Aorta (tissue), 5 donors: Measurements from ENCODE around the gene UNC13C. TPM values are rescaled to one million over a fixed set of nuclear protein-coding genes. Genes with fewer than 3 reads are reported as not detected.
A peak's percentile ranks its signal among the peaks of the same experiment; 100 is the strongest.

Experiments used
- ATAC-seq: fragments of 200-7000 bp; cut with Tn5 transposase; one replicate; pipeline ENCODE4 v1.9.1; 2022; ENCODE audit warnings: moderate library complexity; ENCODE audit not compliant: low FRiP score
- DNase-seq, 2 donors: peaks; one replicate each; pipeline ENCODE4 v3.0.0-alpha.2; 2020
- H3K27ac ChIP-seq, 2 donors: one replicate each; pipeline ENCODE4 v1.5.1; 2013; ENCODE audit warnings: low read length in 2 of 2, mild to moderate bottlenecking in 2 of 2, moderate library complexity in 2 of 2, control low read depth in 1 of 2, inconsistent platforms in 1 of 2, low read depth in 1 of 2
- H3K27me3 ChIP-seq, 2 donors: one replicate each; pipeline ENCODE4 v1.6.1; 2013; ENCODE audit warnings: control low read depth in 1 of 2, low read length in 1 of 2, mild to moderate bottlenecking in 1 of 2, moderate library complexity in 1 of 2; ENCODE audit not compliant: insufficient read depth in 2 of 2, control insufficient read depth in 1 of 2
- H3K36me3 ChIP-seq, 2 donors: one replicate each; pipeline ENCODE4 v1.6.1; 2013; ENCODE audit warnings: control low read depth in 1 of 2, low read length in 1 of 2, mild to moderate bottlenecking in 1 of 2; ENCODE audit not compliant: insufficient read depth in 2 of 2, control insufficient read depth in 1 of 2
- H3K4me1 ChIP-seq, 2 donors: one replicate each; pipeline ENCODE4 v1.6.1; 2013; ENCODE audit warnings: low read length in 2 of 2, control low read depth in 1 of 2, mild to moderate bottlenecking in 1 of 2, moderate library complexity in 1 of 2; ENCODE audit not compliant: insufficient read depth in 2 of 2, control insufficient read depth in 1 of 2
- H3K4me3 ChIP-seq, 2 donors: one replicate each; pipeline ENCODE4 v1.5.1; 2013; ENCODE audit warnings: low read length in 2 of 2, control low read depth in 1 of 2, mild to moderate bottlenecking in 1 of 2
- H3K9me3 ChIP-seq: one replicate; pipeline ENCODE4 v1.6.1; 2013; ENCODE audit warnings: mild to moderate bottlenecking, low read length; ENCODE audit not compliant: control insufficient read depth
- WGBS, 2 donors: extraction: QIAGEN DNeasy Blood & Tissue Kit; methylation state at CpG; one replicate each; pipeline ENCODE4 v1.1.7; 2013; 5-methylcytosine and 5-hydroxymethylcytosine counted together
- intact Hi-C, 2 donors: fragments of 100-400 bp; cut with DNase I; formaldehyde crosslinking; loops; one replicate each; pipeline versions ENCODE4 v1.14.2 to v1.15.0; 2022
- polyA plus RNA-seq, 2 donors: library from polyadenylated mRNA; stranded (reverse); fragments of 200-250 nt; gene quantifications; one replicate each; pipeline ENCODE4 v1.2.3, GENCODE V29; 2013
- total RNA-seq, 2 donors: library from RNA; stranded (reverse); fragmentation: NEBNext Ultra II Directional; extraction: Animal tissue kit (Norgen Biotek cat#: 25700); gene quantifications; one replicate each; pipeline ENCODE4 v1.2.1, GENCODE V29; 2021
- donor health status: healthy with polysubstance abuse.
- donor health status: Bipolar disorder and iron deficiency.
- donor health status: DM: no; HTN: no; CAD: no.
- donor health status: DM: no; HTN: no; CAD: no.
- donor health status: DM: yes; HTN: yes; CAD: no.

The UNC13C gene
- total and polyA plus RNA-seq, 4 donors = under 0.01 to 2.8 (median 1.1) TPM

- 63 to 66% methylated on average over 3 of the region's 3 CpGs for WGBS, 2 donors
- H3K4me3 ChIP-seq = no peak overlapping the region
- DNase-seq (no peak), ATAC-seq (no peak)
- H3K27me3 ChIP-seq = no peaks in the 10 kb centered on the region
- H3K9me3 ChIP-seq = no peaks in the 10 kb centered on the region
- no peak overlapping the region for H3K27ac ChIP-seq
- H3K4me1 ChIP-seq = peaks cover 0 to 3% of the 10 kb centered on the region in 2 donors
- no peaks in the 10 kb centered on the region for H3K36me3 ChIP-seq
- intact Hi-C loops = no loop called here
Observed at GRCh38 chr15:54273928-54274327, 295.7 kb downstream of the UNC13C start.

GRCh38 chr15:54277834-54278233 is 299.6 kb downstream of the UNC13C start:
- intact Hi-C loops = no loop called here

GRCh38 chr15:54280726-54281125 is 302.5 kb downstream of the UNC13C start:
- DNase-seq (no peak), ATAC-seq (no peak)
- no peak overlapping the region for H3K4me3 ChIP-seq
- H3K36me3 ChIP-seq = no peaks in the 10 kb centered on the region
- H3K9me3 ChIP-seq = no peaks in the 10 kb centered on the region
- no peak overlapping the region for H3K27ac ChIP-seq
- H3K4me1 ChIP-seq = peaks cover 0 to 4% of the 10 kb centered on the region in 2 donors
- 96 to 97% methylated on average over 7 of the region's 7 CpGs for whole genome bisulfite sequencing, 2 donors
- no peaks in the 10 kb centered on the region for H3K27me3 ChIP-seq
- intact Hi-C loops = no loop called here

More at GRCh38 chr15:54277834-54278233, 299.6 kb downstream of the UNC13C start:
- ATAC-seq (peak; percentile 72), DNase-seq (no peak)
- Histone ChIP-seq H3K36me3 (no peaks in the 10 kb centered on the region), H3K27ac (peak overlapping the region in 1 of 2 donors; percentile 67), H3K4me1 (peaks cover 0 to 4% of the 10 kb centered on the region in 2 donors), H3K4me3 (no peak overlapping the region), H3K9me3 (no peaks in the 10 kb centered on the region), H3K27me3 (no peaks in the 10 kb centered on the region)
- 12% methylated on average over 4 of the region's 4 CpGs for WGBS, 2 donors

DNA sequence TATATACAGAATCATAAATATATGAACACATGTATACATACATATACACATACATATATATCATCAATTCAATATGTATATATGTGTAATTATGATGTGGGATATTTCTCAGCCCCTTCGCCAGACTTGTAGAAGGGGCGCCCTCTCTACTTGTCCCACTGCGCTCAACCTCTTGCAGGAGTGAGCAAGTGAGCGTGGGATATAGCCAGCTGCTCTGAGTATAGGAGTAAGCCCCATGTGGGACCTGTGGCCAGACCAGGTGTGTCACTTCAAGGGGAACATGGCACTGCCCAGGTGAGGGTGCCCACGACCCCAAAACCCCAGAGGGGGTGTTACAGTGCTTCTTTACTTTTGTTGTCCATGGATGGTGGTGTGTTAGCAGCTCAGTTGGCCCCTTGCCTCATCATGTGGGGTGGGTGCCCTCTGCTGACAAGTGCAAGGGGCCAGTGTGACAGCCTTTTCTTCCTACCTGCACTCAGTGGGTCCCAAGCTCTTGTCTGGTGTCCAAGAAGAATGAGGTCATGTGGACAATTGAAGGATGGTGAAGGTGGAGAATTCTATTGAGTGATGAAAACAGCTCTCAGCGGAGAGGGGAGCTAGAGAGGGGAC is 304.1 kb downstream of the UNC13C start:
- ATAC-seq = no peak
- 94 to 98% methylated on average over 6 of the region's 6 CpGs for WGBS, 2 donors
- intact Hi-C loops = no loop called here
- no peaks in the 10 kb centered on the region for H3K27me3 ChIP-seq
- H3K27ac ChIP-seq = no peak overlapping the region
- H3K36me3 ChIP-seq = no peaks in the 10 kb centered on the region
- DNase-seq = no peak
- H3K9me3 ChIP-seq = no peaks in the 10 kb centered on the region
- H3K4me3 ChIP-seq = no peak overlapping the region
- peaks cover 0 to 4% of the 10 kb centered on the region in 2 donors for H3K4me1 ChIP-seq

- Histone ChIP-seq H3K9me3 (no peaks in the 10 kb centered on the region), H3K27me3 (no peaks in the 10 kb centered on the region), H3K27ac (no peak overlapping the region), H3K36me3 (no peaks in the 10 kb centered on the region), H3K4me3 (no peak overlapping the region), H3K4me1 (no peaks in the 10 kb centered on the region)
- no peak for ATAC-seq
- WGBS, 2 donors = 79 to 93% methylated on average over 1 of the region's 1 CpG
- intact Hi-C loops = no loop called here
- no peak for DNase-seq
Observed at GRCh38 chr15:54288049-54288448, 309.8 kb downstream of the UNC13C start.

GRCh38 chr15:54289590-54290136 is 311.4 kb downstream of the UNC13C start:
- intact Hi-C loops = no loop called here
- no peak for DNase-seq
- no peak overlapping the region for H3K27ac ChIP-seq
- H3K9me3 ChIP-seq = no peaks in the 10 kb centered on the region
- H3K36me3 ChIP-seq = no peaks in the 10 kb centered on the region
- H3K4me1 ChIP-seq = no peaks in the 10 kb centered on the region
- no peak overlapping the region for H3K4me3 ChIP-seq
- 92 to 94% methylated on average over 4 of the region's 4 CpGs for WGBS, 2 donors
- ATAC-seq = no peak
- H3K27me3 ChIP-seq = no peaks in the 10 kb centered on the region

DNA sequence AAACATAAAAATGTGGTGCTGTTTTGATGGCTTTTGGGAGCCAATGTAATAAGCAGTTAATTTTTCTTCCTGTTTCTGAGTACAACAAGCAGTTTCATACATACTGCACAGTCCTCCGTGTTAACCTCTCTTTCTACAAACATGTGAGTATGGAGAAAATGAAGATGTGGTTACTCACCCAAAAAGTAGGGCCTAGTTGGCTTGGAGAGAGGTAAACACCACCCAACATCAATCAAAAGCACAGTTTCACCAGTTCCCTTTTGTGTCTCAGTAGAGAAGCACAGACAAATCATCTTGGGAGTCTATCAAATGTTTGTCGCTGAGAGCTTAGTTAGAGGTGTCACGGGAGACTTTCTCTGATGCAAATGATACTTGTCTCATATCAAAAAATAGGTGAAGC is 320.2 kb downstream of the UNC13C start:
- WGBS, 2 donors = 81% methylated on average over 3 of the region's 3 CpGs
- Histone ChIP-seq H3K36me3 (no peaks in the 10 kb centered on the region), H3K27me3 (no peaks in the 10 kb centered on the region), H3K9me3 (peaks cover 1% of the 10 kb centered on the region), H3K4me3 (no peak overlapping the region), H3K27ac (no peak overlapping the region), H3K4me1 (peaks cover 0 to 4% of the 10 kb centered on the region in 2 donors)
- ATAC-seq (no peak), DNase-seq (no peak)
- intact Hi-C loops = no loop called here

GRCh38 chr15:54304321-54304720 is 326.1 kb downstream of the UNC13C start:
- intact Hi-C loops = no loop called here
- H3K9me3 ChIP-seq = peaks cover 1% of the 10 kb centered on the region
- DNase-seq = no peak
- WGBS, 2 donors = 38 to 41% methylated on average over 3 of the region's 3 CpGs
- H3K4me1 ChIP-seq = no peaks in the 10 kb centered on the region
- no peak overlapping the region for H3K4me3 ChIP-seq
- H3K27me3 ChIP-seq = no peaks in the 10 kb centered on the region
- H3K36me3 ChIP-seq = no peaks in the 10 kb centered on the region
- no peak overlapping the region for H3K27ac ChIP-seq
- no peak for ATAC-seq

GRCh38 chr15:54305138-54305537 is 326.9 kb downstream of the UNC13C start:
- intact Hi-C loops = no loop called here
- WGBS, 2 donors = 93 to 96% methylated on average over 1 of the region's 1 CpG
- H3K27ac ChIP-seq = no peak overlapping the region

More at GRCh38 chr15:54305138-54305537, 326.9 kb downstream of the UNC13C start:
- H3K4me1 ChIP-seq = no peaks in the 10 kb centered on the region
- ATAC-seq (no peak), DNase-seq (no peak)
- no peaks in the 10 kb centered on the region for H3K36me3 ChIP-seq
- no peaks in the 10 kb centered on the region for H3K27me3 ChIP-seq
- no peak overlapping the region for H3K4me3 ChIP-seq
- peaks cover 1% of the 10 kb centered on the region for H3K9me3 ChIP-seq
